ENCODE results near the gene ZMYND8.

DNA sequence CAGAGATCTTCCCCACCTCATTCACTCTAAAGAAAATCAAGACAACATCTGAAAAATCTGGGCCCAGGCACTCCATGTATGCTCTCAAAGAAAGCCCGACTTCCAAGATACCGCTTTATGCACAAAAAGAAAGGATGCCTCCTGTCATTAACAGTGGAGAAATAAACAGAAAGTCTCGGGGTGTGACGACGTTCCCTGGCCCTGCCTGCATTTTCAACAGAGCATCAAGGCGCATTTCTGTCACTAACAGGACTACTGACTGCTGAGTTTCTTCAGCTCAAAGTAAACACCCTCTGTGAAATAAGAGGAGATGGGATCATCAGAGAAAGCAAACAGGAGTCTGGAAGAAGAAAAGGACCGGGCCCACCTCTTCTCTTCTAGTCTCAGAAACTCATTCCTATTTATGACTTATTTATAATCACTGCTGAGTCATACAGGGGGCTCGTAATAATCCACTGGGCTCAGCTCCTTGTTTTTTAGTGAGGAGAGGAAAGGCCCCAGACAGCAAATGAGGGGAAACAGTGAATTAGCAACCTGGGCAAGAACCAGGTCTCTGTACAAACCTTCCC lies 99.7 kb downstream of the ZMYND8 start:
- no peak for TF ChIP-seq CTCF (IDR thresholded peaks at IDR 0.05)
- no peak for TF ChIP-seq POLR2AphosphoS5 (IDR thresholded peaks at IDR 0.05)
- TF ChIP-seq EP300 (IDR thresholded peaks at IDR 0.05): no peak
- TF ChIP-seq POLR2A (IDR thresholded peaks at IDR 0.05): peak in 1 of 2 donors; percentile 10
